ENCODE results near the gene AKR7A3. TPM values are rescaled to one million over a fixed set of nuclear protein-coding genes. Genes with fewer than 3 reads are reported as not detected.

AKR7A3 gene
- total and polyA plus RNA-seq, 2 of the 4 experiments (the other 2 are of a cell fraction): 0.18 to 0.62 TPM

GRCh38 chr1:19313961-19314882 lies 25.7 kb upstream of the AKR7A3 start (continued):
- no peak for TF ChIP-seq CTCF (conservative IDR thresholded peaks at IDR 0.05; ENCODE audit: low read depth, low read length)
- no peak for TF ChIP-seq POLR2A (IDR thresholded peaks at IDR 0.05; ENCODE audit: low read depth, low read length)

- H3K23ac ChIP-seq (ENCODE audit: low read depth, low read length): 0 out of 2 replicates have a peak overlapping the region, but pooled peaks have one; percentile 84
- no peak for DNase-seq
- peak overlapping the region; percentile 77 for H2AK9ac ChIP-seq (replicated peaks; ENCODE audit: low read depth, low read length, poor library complexity)
- CTCF ChIA-PET: no interaction called here
- H4K20me1 ChIP-seq (ENCODE audit: insufficient read depth, low read length): peaks cover 29% of the 10 kb centered on the region
- no peak overlapping the region for H4K91ac ChIP-seq (ENCODE audit: insufficient read depth, low read depth, low read length)
- no peak overlapping the region for H2BK5ac ChIP-seq (ENCODE audit: low read depth, low read length, poor library complexity, severe bottlenecking)
- H3K18ac ChIP-seq (ENCODE audit: low read depth, low read length): no peak overlapping the region
- no peak overlapping the region for H3K27ac ChIP-seq (ENCODE audit: insufficient read depth, low read length)
- POLR2A ChIA-PET (ENCODE audit: unreplicated experiment): no interaction called here
- H3K9ac ChIP-seq (ENCODE audit: low read depth, low read length): no peak overlapping the region
- H4K8ac ChIP-seq (ENCODE audit: low read depth in 2 of 2, low read length in 2 of 2): no peak overlapping the region
- no peaks in the 10 kb centered on the region for H3K27me3 ChIP-seq (ENCODE audit: control insufficient read depth, insufficient read depth, low read length)
- dilution Hi-C loops (cut with HindIII; ENCODE audit: low sequenced_read_pairs, unreplicated experiment): no loop called here
- H2BK120ac ChIP-seq (ENCODE audit: low read depth, low read length): no peak overlapping the region
- no peak overlapping the region for H3K4me3 ChIP-seq (ENCODE audit: insufficient read depth, low read depth, low read length)
- H4K5ac ChIP-seq (ENCODE audit: low read depth, low read length): no peak overlapping the region
- no peak for ATAC-seq (ENCODE audit: low read depth)
- H3K36me3 ChIP-seq (ENCODE audit: control insufficient read depth, insufficient read depth, low read length): peaks cover 12% of the 10 kb centered on the region
- no peak overlapping the region for H3K56ac ChIP-seq (ENCODE audit: extremely low read depth, insufficient read depth, low read length)
- 87% methylated on average over 3 of the region's 4 CpGs; no CpG with 5 or more reads in 1 of the 2 experiments for WGBS, 2 experiments (ENCODE audit: extremely low coverage in 2 of 2, insufficient read length in 1 of 2)
- H3K9me1 ChIP-seq (ENCODE audit: insufficient read depth, low read length): peaks cover 45% of the 10 kb centered on the region
- no peak overlapping the region for H3K14ac ChIP-seq (replicated peaks; ENCODE audit: low read depth, low read length)
- H3K4me2 ChIP-seq (ENCODE audit: low read depth, low read length): no peak overlapping the region
- peak overlapping the region; percentile 83; the same call in 1 of the 2 replicates for H2AK5ac ChIP-seq (ENCODE audit: low read depth, low read length)
- peak overlapping the region; percentile 75; the same call in 1 of the 2 replicates for H3K4ac ChIP-seq (ENCODE audit: low read depth, low read length)
- no peak overlapping the region for H2BK20ac ChIP-seq (ENCODE audit: low read depth, low read length)
- no TSS peak for BruUV-seq (replicated peaks)
- no peak overlapping the region for H2BK15ac ChIP-seq (ENCODE audit: low read depth, low read length)
- H3K9me3 ChIP-seq (ENCODE audit: control insufficient read depth, insufficient read depth, low read length): no peaks in the 10 kb centered on the region
- in situ Hi-C loops (cut with MboI; ENCODE audit: low sequenced_read_pairs): no loop called here
- H2AFZ ChIP-seq (replicated peaks; ENCODE audit: low read length, poor library complexity): no peak overlapping the region
- peaks cover 27% of the 10 kb centered on the region for H3K4me1 ChIP-seq (ENCODE audit: control insufficient read depth, insufficient read depth, low read length)
- intact Hi-C loops (cut with micrococcal nuclease): loop anchor here (5.0 kb wide), 1 partner anchor 61 kb away; the partner anchor contains the start of genes EMC1 and MRTO4
- H3K79me1 ChIP-seq (ENCODE audit: low read depth in 1 of 2, low read length in 2 of 2): peaks cover 35 to 91% of the 10 kb centered on the region in 2 experiments
- no peak for TF ChIP-seq CEBPB (IDR thresholded peaks at IDR 0.05; ENCODE audit: low read depth, low read length)
- TF ChIP-seq MAFK (IDR thresholded peaks at IDR 0.05; ENCODE audit: low read depth, low read length): no peak
- TF ChIP-seq ELK1 (IDR thresholded peaks at IDR 0.05; ENCODE audit: borderline replicate concordance, low read depth, low read length): no peak
- no peak for TF ChIP-seq USF2 (IDR thresholded peaks at IDR 0.05; ENCODE audit: low read depth, low read length)
- TF ChIP-seq RCOR1 (IDR thresholded peaks at IDR 0.05; ENCODE audit: insufficient replicate concordance, low read length): no peak
- no peak for TF ChIP-seq SMC3 (IDR thresholded peaks at IDR 0.05; ENCODE audit: low read depth, low read length)
- no peak for TF ChIP-seq RFX5 (IDR thresholded peaks at IDR 0.05; ENCODE audit: low read depth, low read length)
- no peak for TF ChIP-seq RAD21 (IDR thresholded peaks at IDR 0.05; ENCODE audit: low read length)
- no peak for TF ChIP-seq POLR2A (IDR thresholded peaks at IDR 0.05; ENCODE audit: low read depth, low read length)
These were observed 25.0 kb upstream of the AKR7A3 start for GRCh38 chr1:19313636-19313959.

Measured in IMR-90 (cell line).